Astrocyte of the cerebellum (primary cell): ENCODE data around the gene EYA2.

Experiments used
- DNase-seq: peaks from one replicate; pipeline ENCODE4 v3.0.0-alpha.2; 2011; ENCODE audit warnings: low read depth
- H3K4me3 ChIP-seq: 2 replicates; pipeline ENCODE4 v1.5.1; 2011; ENCODE audit warnings: mild to moderate bottlenecking, low read depth, low read length, moderate library complexity
- CTCF ChIP-seq: IDR thresholded peaks from 2 replicates; pipeline ENCODE4 v1.5.1; 2012; ENCODE audit warnings: low read length, low read depth, moderate library complexity, mild to moderate bottlenecking; ENCODE audit errors: missing control alignments
- in situ Hi-C: cut with HindIII; loops from 2 replicates; pipeline ENCODE4 v1.10.0; 2017; ENCODE audit warnings: low sequenced_read_pairs

Gene EYA2

GRCh38 chr20:47057661-47058060 lies 163.0 kb downstream of the EYA2 start:
- TF ChIP-seq CTCF, result no peak
- no peak overlapping the region for H3K4me3 ChIP-seq
- in situ Hi-C loops, result no loop called here
- DNase-seq, result no peak

GRCh38 chr20:47058236-47058635 lies 163.6 kb downstream of the EYA2 start:
- H3K4me3 ChIP-seq, result no peak overlapping the region
- in situ Hi-C loops, result no loop called here
- no peak for DNase-seq
- no peak for TF ChIP-seq CTCF

- no peak overlapping the region for H3K4me3 ChIP-seq
- no peak for TF ChIP-seq CTCF
- in situ Hi-C loops, result no loop called here
- no peak for DNase-seq
Measured at GRCh38 chr20:47059536-47059935, 164.9 kb downstream of the EYA2 start.

GRCh38 chr20:47061549-47061948 lies 166.9 kb downstream of the EYA2 start:
- no peak for TF ChIP-seq CTCF
- no peak overlapping the region for H3K4me3 ChIP-seq
- in situ Hi-C loops, result no loop called here
- DNase-seq, result no peak

GRCh38 chr20:47062226-47062890 lies 167.7 kb downstream of the EYA2 start:
- H3K4me3 ChIP-seq, result no peak overlapping the region
- TF ChIP-seq CTCF, result no peak
- in situ Hi-C loops, result no loop called here
- DNase-seq, result no peak

GRCh38 chr20:47063407-47063806 lies 168.8 kb downstream of the EYA2 start:
- no peak overlapping the region for H3K4me3 ChIP-seq
- in situ Hi-C loops, result no loop called here
- no peak for TF ChIP-seq CTCF
- DNase-seq, result no peak
